ENCODE results near the gene TEX13B.

TEX13B gene

DNA sequence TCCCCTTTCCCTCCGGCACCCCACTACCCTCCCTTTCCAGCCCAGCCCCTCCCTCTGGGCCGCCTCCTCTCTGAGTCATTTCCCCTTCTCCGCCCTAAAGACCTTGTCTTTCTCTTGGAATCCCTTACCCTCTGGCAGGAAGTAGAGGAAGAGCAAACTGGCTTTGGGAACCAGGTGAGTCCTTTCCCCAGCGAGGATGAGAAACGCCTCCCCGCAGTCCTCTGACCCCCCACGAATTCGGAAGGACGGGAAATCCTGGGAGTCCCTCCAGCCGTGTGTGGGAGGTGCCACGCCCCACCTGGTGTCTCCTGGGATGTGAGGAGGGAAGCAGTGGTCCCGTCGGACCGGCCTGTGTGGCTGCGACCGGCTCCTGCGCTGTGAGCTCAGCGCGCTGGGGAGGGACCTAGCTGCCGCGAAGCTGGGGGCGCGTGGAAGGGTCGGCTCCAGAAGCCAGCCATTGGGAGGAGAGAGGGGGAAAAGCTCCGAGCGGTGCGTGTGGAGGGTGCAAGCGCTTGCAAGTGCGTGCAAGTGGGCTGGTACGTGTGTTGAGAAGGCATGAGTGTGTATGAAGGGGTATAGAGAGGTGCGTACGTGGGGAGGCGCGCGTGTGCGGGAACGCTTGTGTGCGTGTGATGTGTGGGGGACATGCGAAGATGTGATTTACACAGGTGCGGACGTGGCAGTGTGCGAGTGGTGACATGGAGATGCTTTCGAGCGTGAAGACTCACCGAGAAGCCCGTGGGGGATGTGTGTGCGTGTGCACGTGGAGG lies 46.3 kb downstream of the TEX13B start:
- no peak for DNase-seq

DNA sequence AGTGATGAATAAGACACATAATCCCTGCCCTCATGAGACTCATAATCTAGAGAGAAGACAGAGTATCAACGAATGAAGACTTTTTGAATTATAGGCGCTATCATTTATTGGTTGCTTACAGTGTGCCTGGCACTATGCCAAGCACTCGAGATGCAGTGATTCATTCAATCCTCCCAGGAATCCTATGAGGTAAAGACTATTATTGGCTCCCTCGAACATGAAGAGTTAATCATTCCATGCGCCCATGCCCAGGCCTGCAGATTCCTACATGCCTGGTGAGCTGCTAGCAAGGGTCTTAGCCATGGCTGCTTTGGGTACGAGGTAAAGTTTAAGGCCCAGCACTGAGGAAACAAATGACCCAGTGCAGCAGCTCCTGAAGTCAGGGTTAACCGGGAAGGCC lies 47.0 kb downstream of the TEX13B start:
- no peak for DNase-seq

DNA sequence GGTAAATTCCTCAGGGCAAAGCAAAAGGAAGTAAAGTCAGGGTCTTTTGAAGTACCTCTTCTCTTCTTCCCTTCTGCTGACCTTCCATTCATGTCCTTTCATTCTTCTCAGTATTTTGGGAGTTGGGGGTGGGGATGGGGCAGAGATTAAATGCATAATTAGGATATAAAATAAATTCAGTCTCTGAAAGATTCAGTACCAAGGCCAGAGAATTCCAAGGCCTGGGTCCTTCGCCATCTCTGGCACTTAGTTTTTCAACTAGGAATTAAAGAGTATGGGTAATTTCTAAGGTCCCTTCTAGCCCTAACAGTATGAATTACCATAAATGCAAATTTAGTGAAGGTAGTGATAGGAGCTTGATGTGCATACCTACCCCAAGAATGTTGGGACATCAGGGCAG lies 47.9 kb downstream of the TEX13B start:
- no peak for DNase-seq

Measured in NCI-H2107 (cell line).